OCI-M2 (cell line): Measurements from ENCODE around the gene NISCH.

Source experiments
- DNase-seq: peaks from one replicate; lab custom pipeline; 2025; ENCODE audit not compliant: unreplicated experiment; lab: John Stamatoyannopoulos, UW

NISCH gene

GRCh38 chr3:52447512-52448355 lies 7.7 kb upstream of the NISCH start:
- DNase-seq = no peak

GRCh38 chr3:52450489-52451236 lies 4.7 kb upstream of the NISCH start:
- no peak for DNase-seq

GRCh38 chr3:52451237-52452083 lies 3.9 kb upstream of the NISCH start:
- no peak for DNase-seq

GRCh38 chr3:52452126-52452525 lies 3.3 kb upstream of the NISCH start:
- DNase-seq = no peak

GRCh38 chr3:52452570-52453221 lies 2.7 kb upstream of the NISCH start:
- no peak for DNase-seq

GRCh38 chr3:52453496-52454249 lies 1.7 kb upstream of the NISCH start, which contains the start of gene TNNC1:
Gene TNNC1 (minus strand): TSS chr3:52454041. CDS start chr3:52454015, 26 bp downstream.
- no peak for DNase-seq

GRCh38 chr3:52454250-52454937 lies 1.0 kb upstream of the NISCH start:
- DNase-seq = no peak

- DNase-seq = no peak
Measured at GRCh38 chr3:52454938-52455282, 494 bp upstream of the NISCH start.

- no peak for DNase-seq
Measured at GRCh38 chr3:52456169-52456799, 880 bp downstream of the NISCH start.

GRCh38 chr3:52456800-52457183 lies 1.4 kb downstream of the NISCH start:
- no peak for DNase-seq

- DNase-seq = no peak
Measured at GRCh38 chr3:52458031-52458760, 2.8 kb downstream of the NISCH start.

GRCh38 chr3:52458770-52459545 lies 3.6 kb downstream of the NISCH start:
- DNase-seq = no peak

GRCh38 chr3:52461874-52462273 lies 6.5 kb downstream of the NISCH start:
- DNase-seq = no peak

- DNase-seq = no peak
Measured at GRCh38 chr3:52463416-52463815, 8.0 kb downstream of the NISCH start.

- no peak for DNase-seq
Measured at GRCh38 chr3:52468336-52468735, 12.9 kb downstream of the NISCH start.

GRCh38 chr3:52469001-52469400 lies 13.6 kb downstream of the NISCH start:
- no peak for DNase-seq

GRCh38 chr3:52470920-52471319 lies 15.5 kb downstream of the NISCH start:
- no peak for DNase-seq
